Loucy (cell line): Measurements from ENCODE around the gene PLCG1.

Experiments
- H2AFZ ChIP-seq: fragments of 200-600 bp; sonication (generic); 2 replicates; pipeline ENCODE4 v1.6.0; 2016; ENCODE audit warnings: antibody characterized with exemption, mild to moderate bottlenecking, low read length, moderate library complexity
- H3F3A ChIP-seq: fragments of 200-600 bp; 2 replicates; pipeline ENCODE4 v1.6.0; 2016; ENCODE audit warnings: antibody characterized with exemption, low read depth, mild to moderate bottlenecking
- H3K27me3 ChIP-seq: fragments of 200-600 bp; sonication (generic); 2 replicates; pipeline ENCODE4 v1.6.1; 2014; ENCODE audit warnings: low read length, mild to moderate bottlenecking; ENCODE audit not compliant: insufficient read depth, poor library complexity, severe bottlenecking
- H3K36me3 ChIP-seq: fragments of 200-600 bp; sonication (generic); 2 replicates; pipeline ENCODE4 v1.6.1; 2016; ENCODE audit warnings: low read length; ENCODE audit not compliant: insufficient read depth
- H3K4me1 ChIP-seq: fragments of 200-600 bp; sonication (generic); 2 replicates; pipeline ENCODE4 v1.5.1; 2014; ENCODE audit warnings: low read length, mild to moderate bottlenecking; ENCODE audit not compliant: insufficient read depth, poor library complexity, severe bottlenecking
- H3K4me2 ChIP-seq: fragments of 200-600 bp; sonication (generic); 2 replicates; pipeline ENCODE4 v1.6.0; 2014; ENCODE audit warnings: antibody characterized with exemption, low read length, low read depth, mild to moderate bottlenecking; ENCODE audit not compliant: poor library complexity, severe bottlenecking
- H3K4me3 ChIP-seq: fragments of 200-600 bp; sonication (generic); 2 replicates; pipeline ENCODE4 v1.5.1; 2014; ENCODE audit warnings: low read length, mild to moderate bottlenecking, mixed read lengths; ENCODE audit not compliant: poor library complexity, severe bottlenecking
- H3K79me2 ChIP-seq: fragments of 200-600 bp; sonication (generic); 2 replicates; pipeline ENCODE4 v1.6.1; 2014; ENCODE audit warnings: low read length; ENCODE audit not compliant: insufficient read depth
- H3K9ac ChIP-seq: fragments of 200-600 bp; sonication (generic); 2 replicates; pipeline ENCODE4 v1.6.0; 2014; ENCODE audit warnings: mild to moderate bottlenecking, low read depth, low read length, moderate library complexity; ENCODE audit not compliant: poor library complexity, severe bottlenecking
- H3K9me2 ChIP-seq: fragments of 200-600 bp; sonication (generic); replicated peaks from 2 replicates; pipeline ENCODE4 v1.6.1; 2016; ENCODE audit warnings: low read depth, low read length, mixed read lengths
- H3K9me3 ChIP-seq: fragments of 200-600 bp; sonication (generic); 2 replicates; pipeline ENCODE4 v1.6.1; 2014; ENCODE audit warnings: mild to moderate bottlenecking, antibody characterized with exemption, low read length, low read depth; ENCODE audit not compliant: insufficient read depth
- H4K20me1 ChIP-seq: fragments of 200-600 bp; sonication (generic); 2 replicates; pipeline ENCODE4 v1.6.0; 2014; ENCODE audit warnings: antibody characterized with exemption, low read length, mild to moderate bottlenecking; ENCODE audit not compliant: insufficient read depth, poor library complexity, severe bottlenecking
- CTCF ChIP-seq: fragments of 200-600 bp; sonication (generic); conservative IDR thresholded peaks from 2 replicates; pipeline ENCODE4 v1.5.1; 2014; ENCODE audit warnings: mild to moderate bottlenecking, antibody characterized with exemption, low read length
- EZH2phosphoT487 ChIP-seq: fragments of 200-600 bp; IDR thresholded peaks from 2 replicates; pipeline ENCODE4 v1.6.1; 2018; ENCODE audit warnings: antibody characterized with exemption, mild to moderate bottlenecking, moderate library complexity, borderline replicate concordance

Gene PLCG1

GRCh38 chr20:41217422-41217821 is 80.1 kb downstream of the PLCG1 start:
- H3K9me3 ChIP-seq = no peaks in the 10 kb centered on the region
- no peak overlapping the region for H2AFZ ChIP-seq
- no peaks in the 10 kb centered on the region for H3K27me3 ChIP-seq
- H3K9me2 ChIP-seq = no peaks in the 10 kb centered on the region
- H3K4me1 ChIP-seq = peaks cover 7% of the 10 kb centered on the region
- no peaks in the 10 kb centered on the region for H3K79me2 ChIP-seq
- no peaks in the 10 kb centered on the region for H3K36me3 ChIP-seq
- H3K4me2 ChIP-seq = no peak overlapping the region
- TF ChIP-seq EZH2phosphoT487 = no peak
- TF ChIP-seq CTCF = no peak
- no peak overlapping the region for H3K9ac ChIP-seq
- no peak overlapping the region for H3K4me3 ChIP-seq
- no peaks in the 10 kb centered on the region for H4K20me1 ChIP-seq
- H3F3A ChIP-seq = 0 out of 2 replicates have a peak, but pooled peaks cover 3% of the 10 kb centered on the region

- Histone ChIP-seq H3K4me3 (no peak overlapping the region), H3K9me2 (no peaks in the 10 kb centered on the region), H2AFZ (no peak overlapping the region), H3K79me2 (no peaks in the 10 kb centered on the region), H3K27me3 (no peaks in the 10 kb centered on the region), H3K9ac (no peak overlapping the region), H3F3A (0 out of 2 replicates have a peak, but pooled peaks cover 3% of the 10 kb centered on the region), H3K36me3 (no peaks in the 10 kb centered on the region), H3K9me3 (no peaks in the 10 kb centered on the region), H3K4me1 (no peaks in the 10 kb centered on the region), H3K4me2 (no peak overlapping the region), H4K20me1 (no peaks in the 10 kb centered on the region)
- TF ChIP-seq CTCF = no peak
- no peak for TF ChIP-seq EZH2phosphoT487
Observed at GRCh38 chr20:41218466-41218865, 81.1 kb downstream of the PLCG1 start.

- Histone ChIP-seq H3K9ac (no peak overlapping the region), H3K9me2 (no peaks in the 10 kb centered on the region), H3K4me1 (peaks cover 9% of the 10 kb centered on the region), H3K79me2 (no peaks in the 10 kb centered on the region), H3K4me2 (no peak overlapping the region), H4K20me1 (no peaks in the 10 kb centered on the region), H3K9me3 (no peaks in the 10 kb centered on the region), H3K27me3 (no peaks in the 10 kb centered on the region), H3K36me3 (no peaks in the 10 kb centered on the region), H3K4me3 (no peak overlapping the region), H2AFZ (no peak overlapping the region), H3F3A (0 out of 2 replicates have a peak, but pooled peaks cover 3% of the 10 kb centered on the region)
- TF ChIP-seq EZH2phosphoT487 = no peak
- no peak for TF ChIP-seq CTCF
Observed at GRCh38 chr20:41219824-41220223, 82.5 kb downstream of the PLCG1 start.
